Activated CD8-positive, alpha-beta T cell treated with anti-CD3 and anti-CD28 coated beads for 36 hours (primary cell): ENCODE data around the gene OXSR1. TPM values are rescaled to one million over a fixed set of nuclear protein-coding genes. Genes with fewer than 3 reads are reported as not detected.
"Not testable (repeated sequence)": the region's sequence is repeated elsewhere in the genome, so short reads cannot be mapped to it uniquely, and the experiment has no call there.

Experiments used
- ATAC-seq: fragments of 200-7000 bp; cut with Tn5 transposase; one replicate; pipeline ENCODE4 v1.10.0; 2021; ENCODE audit warnings: mild to moderate bottlenecking, moderate library complexity
- CTCF ChIA-PET: fragments of 350-600 bp; sonication (Branson Sonifier 250); formaldehyde crosslinking; loops from one replicate; lab custom pipeline; 2021; ENCODE audit warnings: antibody characterized with exemption; lab: Charles Lee
- POLR2A ChIA-PET: fragments of 350-600 bp; sonication (Branson Sonifier 250); formaldehyde crosslinking; loops from one replicate; lab custom pipeline; 2021; ENCODE audit warnings: antibody characterized with exemption; lab: Charles Lee
- DNase-seq: peaks from one replicate; pipeline ENCODE4 v3.0.0-alpha.2; 2020
- H3K27ac Mint-ChIP-seq: one replicate; pipeline ENCODE4 v1.8.0; 2021; ENCODE audit warnings: mild to moderate bottlenecking, mixed read lengths
- H3K27me3 Mint-ChIP-seq: one replicate; pipeline ENCODE4 v1.8.0; 2021; ENCODE audit warnings: mixed read lengths
- H3K36me3 Mint-ChIP-seq: one replicate; pipeline ENCODE4 v1.8.0; 2021; ENCODE audit warnings: low read depth, mixed read lengths
- H3K4me1 Mint-ChIP-seq: one replicate; pipeline ENCODE4 v1.8.0; 2021; ENCODE audit warnings: low read depth, mixed read lengths
- H3K4me3 Mint-ChIP-seq: one replicate; pipeline ENCODE4 v1.8.0; 2021; ENCODE audit warnings: mild to moderate bottlenecking, moderate library complexity, mixed read lengths
- H3K9me3 Mint-ChIP-seq: one replicate; pipeline ENCODE4 v1.8.0; 2021; ENCODE audit warnings: mixed read lengths
- intact Hi-C: fragments of 100-400 bp; cut with micrococcal nuclease; formaldehyde crosslinking; loops from one replicate; pipeline ENCODE4 v1.10.0; 2022
- total RNA-seq, 2 experiments: library from RNA; stranded (reverse); gene quantifications; one replicate each; pipeline ENCODE4 v1.2.3, GENCODE V29; 2021
- TF ChIP-seq, protein P1 (sequence below): fragments of 200-600 bp; IDR thresholded peaks from one replicate; pipeline ENCODE4 v1.8.0; 2022; ENCODE audit warnings: antibody characterized with exemption, mild to moderate bottlenecking

The OXSR1 gene
- total RNA-seq, 2 experiments from 2014 or later: 56.5 to 57.9 TPM

- ChIA-PET CTCF (interaction anchor here (0.7 to 2.1 kb wide), 7 partner anchors 11 to 215 kb away, joined by 3 to 5 read pairs (median 3); partner anchors contain the start of gene XYLB), POLR2A (interaction anchor here (1.3 kb wide), 1 partner anchor 12 kb away, joined by 6 read pairs; no protein-coding TSS in a partner anchor)
- DNase-seq (peak; percentile 47), ATAC-seq (no peak)
- Mint-ChIP-seq H3K36me3 (peaks cover 52% of the 10 kb centered on the region), H3K27me3 (no peaks in the 10 kb centered on the region), H3K4me3 (no peak overlapping the region), H3K9me3 (no peaks in the 10 kb centered on the region), H3K4me1 (peaks cover 29% of the 10 kb centered on the region), H3K27ac (peak overlapping the region; percentile 30)
- TF ChIP-seq, protein P1, sequence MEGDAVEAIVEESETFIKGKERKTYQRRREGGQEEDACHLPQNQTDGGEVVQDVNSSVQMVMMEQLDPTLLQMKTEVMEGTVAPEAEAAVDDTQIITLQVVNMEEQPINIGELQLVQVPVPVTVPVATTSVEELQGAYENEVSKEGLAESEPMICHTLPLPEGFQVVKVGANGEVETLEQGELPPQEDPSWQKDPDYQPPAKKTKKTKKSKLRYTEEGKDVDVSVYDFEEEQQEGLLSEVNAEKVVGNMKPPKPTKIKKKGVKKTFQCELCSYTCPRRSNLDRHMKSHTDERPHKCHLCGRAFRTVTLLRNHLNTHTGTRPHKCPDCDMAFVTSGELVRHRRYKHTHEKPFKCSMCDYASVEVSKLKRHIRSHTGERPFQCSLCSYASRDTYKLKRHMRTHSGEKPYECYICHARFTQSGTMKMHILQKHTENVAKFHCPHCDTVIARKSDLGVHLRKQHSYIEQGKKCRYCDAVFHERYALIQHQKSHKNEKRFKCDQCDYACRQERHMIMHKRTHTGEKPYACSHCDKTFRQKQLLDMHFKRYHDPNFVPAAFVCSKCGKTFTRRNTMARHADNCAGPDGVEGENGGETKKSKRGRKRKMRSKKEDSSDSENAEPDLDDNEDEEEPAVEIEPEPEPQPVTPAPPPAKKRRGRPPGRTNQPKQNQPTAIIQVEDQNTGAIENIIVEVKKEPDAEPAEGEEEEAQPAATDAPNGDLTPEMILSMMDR: no peak
- intact Hi-C loops: loop anchor here (10.0 kb wide), 1 partner anchor 213 kb away; the partner anchor contains the start of gene XYLB
These were observed 33.5 kb upstream of the OXSR1 start for GRCh38 chr3:38131621-38132369.

DNA sequence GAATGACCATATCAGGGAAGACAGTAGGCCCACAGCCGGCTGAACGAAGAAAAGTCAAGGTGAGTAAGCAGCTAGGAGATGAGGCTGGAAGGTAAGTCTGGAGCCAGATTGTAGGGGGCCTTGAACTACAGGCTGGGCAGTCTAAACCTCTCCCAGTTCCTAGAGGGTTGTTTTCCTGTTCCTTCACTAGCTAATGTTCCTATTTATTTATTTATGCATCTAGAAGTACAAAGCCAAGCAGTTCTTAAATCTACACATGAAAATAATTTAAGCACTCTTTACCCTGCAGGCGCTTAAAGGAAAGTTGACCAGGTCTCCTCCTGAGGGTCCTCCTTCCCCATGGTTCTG lies 32.2 kb upstream of the OXSR1 start:
- DNase-seq: no peak
- ChIA-PET POLR2A (interaction anchor here (0.8 to 1.6 kb wide), 2 partner anchors 15 to 16 kb away, joined by 4 to 5 read pairs; no protein-coding TSS in a partner anchor), CTCF (interaction anchor here (1.2 to 1.7 kb wide), 2 partner anchors 32 to 158 kb away, joined by 3 to 5 read pairs; partner anchors contain the start of gene OXSR1)
- Mint-ChIP-seq H3K27ac (peak overlapping the region; percentile 43), H3K4me1 (peaks cover 37% of the 10 kb centered on the region), H3K4me3 (no peak overlapping the region), H3K27me3 (no peaks in the 10 kb centered on the region), H3K9me3 (no peaks in the 10 kb centered on the region), H3K36me3 (peaks cover 50% of the 10 kb centered on the region)
- intact Hi-C loops: loop anchor here (10.0 kb wide), 1 partner anchor 212 kb away; the partner anchor contains the start of gene XYLB
- no peak for ATAC-seq
- TF ChIP-seq, protein P1: no peak

DNA sequence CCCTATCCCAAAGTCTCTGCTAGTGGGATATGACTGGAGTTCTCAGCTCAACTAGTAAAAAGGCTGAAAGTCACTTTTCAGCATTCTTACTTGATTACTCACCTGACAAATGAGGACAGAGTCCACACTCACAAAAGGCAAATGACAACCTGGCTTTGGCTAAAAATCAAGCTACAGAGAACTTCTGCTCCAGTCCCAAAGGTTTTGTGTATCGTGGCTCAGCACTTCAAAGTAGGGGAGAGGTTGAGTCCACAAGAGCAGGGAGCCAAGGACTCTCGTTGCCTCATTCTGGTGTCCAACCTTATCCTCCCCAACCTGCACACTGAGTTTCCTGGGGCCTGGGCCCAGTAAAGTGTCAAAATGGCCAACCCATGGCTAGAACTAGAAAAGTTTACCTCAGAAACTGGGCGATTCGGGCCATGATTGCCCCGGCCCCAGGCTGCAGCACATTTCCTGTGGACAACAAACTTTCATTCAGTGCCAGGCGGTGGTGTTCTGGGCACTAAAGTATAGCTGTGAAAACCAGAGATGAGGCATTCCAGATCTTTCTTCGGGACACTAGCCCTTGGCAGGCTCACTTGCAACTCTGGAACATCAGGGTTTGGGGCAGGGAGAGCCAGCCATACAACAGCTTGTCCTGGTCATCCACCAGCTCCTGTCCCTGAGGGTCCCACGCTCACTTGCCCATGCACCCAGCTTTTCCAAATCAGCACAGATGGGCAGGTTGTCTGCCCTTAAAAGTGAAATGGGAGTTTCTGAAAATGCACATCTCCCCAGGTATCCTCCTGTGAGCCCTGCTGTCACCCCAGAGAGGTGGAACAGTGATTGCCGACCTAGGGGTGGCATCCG lies 31.6 kb upstream of the OXSR1 start:
- ATAC-seq (no peak), DNase-seq (no peak)
- TF ChIP-seq, protein P1: no peak
- CTCF ChIA-PET: interaction anchor here (1.2 to 1.7 kb wide), 2 partner anchors 31 to 159 kb away, joined by 3 to 5 read pairs; partner anchors contain the start of gene OXSR1
- Mint-ChIP-seq H3K27ac (peak overlapping the region; percentile 43), H3K4me3 (no peak overlapping the region), H3K9me3 (no peaks in the 10 kb centered on the region), H3K27me3 (no peaks in the 10 kb centered on the region), H3K36me3 (peaks cover 49% of the 10 kb centered on the region), H3K4me1 (peaks cover 38% of the 10 kb centered on the region)
- intact Hi-C loops: loop anchor here (10.0 kb wide), 1 partner anchor 211 kb away; the partner anchor contains the start of gene XYLB
- POLR2A ChIA-PET: interaction anchor here (0.7 to 1.6 kb wide), 3 partner anchors 15 to 29 kb away, joined by 3 to 5 read pairs (median 4); no protein-coding TSS in a partner anchor

- H3K27me3 Mint-ChIP-seq, POLR2A ChIA-PET, DNase-seq, H3K9me3 Mint-ChIP-seq, ATAC-seq: not testable (repeated sequence)
- intact Hi-C loops: loop anchor here (10.0 kb wide), 1 partner anchor 210 kb away; the partner anchor contains the start of gene XYLB
- Mint-ChIP-seq H3K36me3 (peaks cover 45% of the 10 kb centered on the region), H3K4me1 (peaks cover 40% of the 10 kb centered on the region), H3K4me3 (peak overlapping the region; percentile 92), H3K27ac (peak overlapping the region; percentile 98)
- CTCF ChIA-PET: interaction anchor here (1.2 kb wide), 1 partner anchor 31 kb away, joined by 3 read pairs; the partner anchor contains the start of gene OXSR1
These were observed 30.7 kb upstream of the OXSR1 start for GRCh38 chr3:38134517-38135143.

- intact Hi-C loops: loop anchor here (2.0 to 10.0 kb wide), 2 partner anchors 29 to 209 kb away; partner anchors contain the start of genes OXSR1 and XYLB
- DNase-seq: peak; percentile 56
- H3K9me3 Mint-ChIP-seq: not testable (repeated sequence)
These were observed 29.6 kb upstream of the OXSR1 start for GRCh38 chr3:38135621-38136277.

More at GRCh38 chr3:38135621-38136277, 29.6 kb upstream of the OXSR1 start:
- Mint-ChIP-seq H3K4me1 (peaks cover 52% of the 10 kb centered on the region), H3K4me3 (peak overlapping the region; percentile 92), H3K36me3 (peaks cover 44% of the 10 kb centered on the region), H3K27ac (peak overlapping the region; percentile 98)
- ChIA-PET CTCF (interaction anchor here (0.5 to 5.1 kb wide), 3 partner anchors 29 to 211 kb away, joined by 3 to 31 read pairs (median 10); partner anchors contain the start of genes OXSR1 and XYLB), POLR2A (interaction anchor here (0.8 to 5.0 kb wide), 4 partner anchors 8 to 320 kb away, joined by 3 to 67 read pairs (median 6); partner anchors contain the start of gene OXSR1)
- ATAC-seq, H3K27me3 Mint-ChIP-seq: not testable (repeated sequence)
